Measurements from ENCODE around the gene PCBP3. TPM values are rescaled to one million over a fixed set of nuclear protein-coding genes. Genes with fewer than 3 reads are reported as not detected.

Gene PCBP3
- total RNA-seq, 1 donor, result 1.1 TPM

DNA sequence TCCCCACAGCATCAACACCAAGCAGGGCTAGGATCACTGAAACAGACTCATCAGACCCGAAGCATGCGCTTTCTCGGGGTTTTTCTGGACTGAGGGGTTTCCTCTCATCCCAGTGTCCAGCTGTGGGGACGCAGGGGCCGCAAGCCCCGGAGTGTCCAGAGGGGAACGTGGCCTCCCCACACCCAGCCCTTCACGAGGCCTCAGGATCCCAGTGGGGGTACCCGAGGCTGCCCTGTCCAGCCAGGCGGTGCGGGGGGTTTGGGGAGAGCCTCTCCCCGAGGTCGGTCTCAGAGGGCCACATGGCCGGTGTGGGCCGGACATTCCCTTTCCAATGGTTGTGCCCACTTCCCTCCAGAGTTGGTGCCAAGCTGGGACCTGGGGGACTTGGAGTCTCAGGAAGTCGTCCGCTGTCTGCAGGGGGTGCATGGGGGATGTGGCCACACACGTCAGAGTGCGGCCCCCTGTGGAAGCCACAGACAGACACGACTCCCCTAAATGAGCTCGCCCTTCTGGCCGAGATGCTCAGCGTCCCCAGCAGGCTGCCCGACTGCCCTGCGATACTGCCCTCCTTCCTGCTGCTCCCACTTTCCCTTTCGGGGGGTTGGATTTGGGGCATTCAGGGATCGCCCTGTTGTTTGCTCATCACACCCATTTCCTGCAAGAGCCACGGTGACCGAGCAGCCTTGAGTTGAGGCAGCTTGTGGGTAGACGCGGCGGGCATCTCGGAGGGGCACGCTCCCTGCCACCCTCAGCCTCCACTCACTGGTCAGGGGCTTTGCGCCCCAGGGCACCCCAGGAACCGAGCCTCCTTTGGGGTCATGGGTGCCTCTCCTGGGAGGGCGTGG, 342.2 kb downstream of the PCBP3 start:
- no peaks in the 10 kb centered on the region for H3K9me3 ChIP-seq (ENCODE audit: low read depth, low read length)
- DNase-seq (ENCODE audit: insufficient read length, low spot score, missing footprints), result peak; percentile 92
- H3K27ac ChIP-seq (ENCODE audit: low read depth, low read length), result peak overlapping the region; percentile 52
- no peaks in the 10 kb centered on the region for H3K27me3 ChIP-seq (ENCODE audit: insufficient read depth, low read length)
- peaks cover 86% of the 10 kb centered on the region for H3K79me2 ChIP-seq (ENCODE audit: insufficient read depth, low read length)
- H3K4me3 ChIP-seq (ENCODE audit: insufficient read depth, low read length), result no peak overlapping the region
- H3K4me2 ChIP-seq (ENCODE audit: insufficient read depth, low read length), result peak overlapping the region; percentile 82
- H2AFZ ChIP-seq (ENCODE audit: low read length), result no peak overlapping the region
- H3K4me1 ChIP-seq (ENCODE audit: insufficient read depth, low read length), result peaks cover 19% of the 10 kb centered on the region
- H4K20me1 ChIP-seq (ENCODE audit: insufficient read depth, low read length), result peaks cover 38% of the 10 kb centered on the region
- TF ChIP-seq, protein P1, sequence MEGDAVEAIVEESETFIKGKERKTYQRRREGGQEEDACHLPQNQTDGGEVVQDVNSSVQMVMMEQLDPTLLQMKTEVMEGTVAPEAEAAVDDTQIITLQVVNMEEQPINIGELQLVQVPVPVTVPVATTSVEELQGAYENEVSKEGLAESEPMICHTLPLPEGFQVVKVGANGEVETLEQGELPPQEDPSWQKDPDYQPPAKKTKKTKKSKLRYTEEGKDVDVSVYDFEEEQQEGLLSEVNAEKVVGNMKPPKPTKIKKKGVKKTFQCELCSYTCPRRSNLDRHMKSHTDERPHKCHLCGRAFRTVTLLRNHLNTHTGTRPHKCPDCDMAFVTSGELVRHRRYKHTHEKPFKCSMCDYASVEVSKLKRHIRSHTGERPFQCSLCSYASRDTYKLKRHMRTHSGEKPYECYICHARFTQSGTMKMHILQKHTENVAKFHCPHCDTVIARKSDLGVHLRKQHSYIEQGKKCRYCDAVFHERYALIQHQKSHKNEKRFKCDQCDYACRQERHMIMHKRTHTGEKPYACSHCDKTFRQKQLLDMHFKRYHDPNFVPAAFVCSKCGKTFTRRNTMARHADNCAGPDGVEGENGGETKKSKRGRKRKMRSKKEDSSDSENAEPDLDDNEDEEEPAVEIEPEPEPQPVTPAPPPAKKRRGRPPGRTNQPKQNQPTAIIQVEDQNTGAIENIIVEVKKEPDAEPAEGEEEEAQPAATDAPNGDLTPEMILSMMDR (IDR thresholded peaks at IDR 0.05; ENCODE audit: extremely low read depth, low read depth, low read length), result no peak
- peaks cover 69% of the 10 kb centered on the region for H3K36me3 ChIP-seq (ENCODE audit: insufficient read depth, low read length)

DNA sequence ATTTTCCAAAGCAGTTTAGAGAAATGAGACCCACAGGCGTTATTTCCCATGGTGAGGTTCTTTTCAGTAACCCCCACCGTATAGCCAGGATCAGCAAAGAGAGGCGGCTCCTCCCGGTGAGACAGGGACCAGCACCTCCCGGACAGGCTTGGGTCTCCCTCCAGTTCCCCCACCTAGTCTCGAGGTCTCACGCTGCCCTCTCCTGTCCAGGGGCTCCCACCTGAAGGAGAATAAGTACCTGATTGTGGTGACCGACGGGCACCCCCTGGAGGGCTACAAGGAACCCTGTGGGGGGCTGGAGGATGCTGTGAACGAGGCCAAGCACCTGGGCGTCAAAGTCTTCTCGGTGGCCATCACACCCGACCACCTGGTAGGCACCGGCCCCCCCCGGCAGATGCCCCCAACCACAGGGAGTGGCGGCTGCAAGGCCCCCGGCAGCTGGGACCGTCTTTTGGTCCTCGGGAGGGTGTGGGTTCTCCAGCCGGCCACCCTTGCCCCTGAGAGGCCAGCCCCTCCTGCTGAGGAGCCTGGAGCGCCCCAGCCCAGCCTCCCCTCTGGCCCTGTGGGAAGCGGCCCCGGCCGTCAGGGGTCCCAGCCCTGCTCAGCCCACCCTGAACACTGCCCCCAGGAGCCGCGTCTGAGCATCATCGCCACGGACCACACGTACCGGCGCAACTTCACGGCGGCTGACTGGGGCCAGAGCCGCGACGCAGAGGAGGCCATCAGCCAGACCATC, 343.0 kb downstream of the PCBP3 start:
- peak overlapping the region; percentile 48 for H3K27ac ChIP-seq (ENCODE audit: low read depth, low read length)
- H3K79me2 ChIP-seq (ENCODE audit: insufficient read depth, low read length), result peaks cover 90% of the 10 kb centered on the region
- H3K27me3 ChIP-seq (ENCODE audit: insufficient read depth, low read length), result no peaks in the 10 kb centered on the region
- TF ChIP-seq, protein P1 (IDR thresholded peaks at IDR 0.05; ENCODE audit: extremely low read depth, low read depth, low read length), result no peak
- DNase-seq (ENCODE audit: insufficient read length, low spot score, missing footprints), result peak; percentile 88
- H3K36me3 ChIP-seq (ENCODE audit: insufficient read depth, low read length), result peaks cover 76% of the 10 kb centered on the region
- no peak overlapping the region for H3K4me3 ChIP-seq (ENCODE audit: insufficient read depth, low read length)
- H4K20me1 ChIP-seq (ENCODE audit: insufficient read depth, low read length), result peaks cover 41% of the 10 kb centered on the region
- H3K9me3 ChIP-seq (ENCODE audit: low read depth, low read length), result no peaks in the 10 kb centered on the region
- H3K4me2 ChIP-seq (ENCODE audit: insufficient read depth, low read length), result no peak overlapping the region
- peaks cover 13% of the 10 kb centered on the region for H3K4me1 ChIP-seq (ENCODE audit: insufficient read depth, low read length)
- no peak overlapping the region for H2AFZ ChIP-seq (ENCODE audit: low read length)

DNA sequence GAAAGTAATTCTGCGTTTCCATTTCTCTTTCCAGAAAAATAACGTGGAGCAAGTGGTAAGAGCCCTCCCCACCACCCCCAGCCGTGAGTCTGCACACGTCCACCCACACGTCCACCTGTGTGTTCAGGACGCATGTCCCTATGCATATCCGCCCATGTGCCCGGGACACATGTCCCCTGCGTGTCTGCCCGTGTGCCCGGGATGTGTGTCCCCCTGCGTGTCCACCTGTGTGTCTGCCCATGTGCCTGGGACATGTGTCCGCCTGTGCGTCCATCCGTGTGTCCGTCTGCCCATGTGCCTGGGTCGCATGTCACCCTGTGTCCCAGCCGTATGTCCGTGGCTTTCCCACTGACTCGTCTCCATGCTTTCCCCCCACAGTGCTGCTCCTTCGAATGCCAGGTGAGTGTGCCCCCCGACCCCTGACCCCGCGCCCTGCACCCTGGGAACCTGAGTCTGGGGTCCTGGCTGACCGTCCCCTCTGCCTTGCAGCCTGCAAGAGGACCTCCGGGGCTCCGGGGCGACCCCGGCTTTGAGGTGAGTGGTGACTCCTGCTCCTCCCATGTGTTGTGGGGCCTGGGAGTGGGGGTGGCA, 343.7 kb downstream of the PCBP3 start:
- H3K4me3 ChIP-seq (ENCODE audit: insufficient read depth, low read length), result no peak overlapping the region
- peaks cover 36% of the 10 kb centered on the region for H4K20me1 ChIP-seq (ENCODE audit: insufficient read depth, low read length)
- H2AFZ ChIP-seq (ENCODE audit: low read length), result no peak overlapping the region
- TF ChIP-seq, protein P1 (IDR thresholded peaks at IDR 0.05; ENCODE audit: extremely low read depth, low read depth, low read length), result no peak
- H3K79me2 ChIP-seq (ENCODE audit: insufficient read depth, low read length), result peaks cover 91% of the 10 kb centered on the region
- no peak overlapping the region for H3K4me2 ChIP-seq (ENCODE audit: insufficient read depth, low read length)
- no peaks in the 10 kb centered on the region for H3K27me3 ChIP-seq (ENCODE audit: insufficient read depth, low read length)
- H3K4me1 ChIP-seq (ENCODE audit: insufficient read depth, low read length), result peaks cover 13% of the 10 kb centered on the region
- no peaks in the 10 kb centered on the region for H3K9me3 ChIP-seq (ENCODE audit: low read depth, low read length)
- peaks cover 83% of the 10 kb centered on the region for H3K36me3 ChIP-seq (ENCODE audit: insufficient read depth, low read length)
- no peak overlapping the region for H3K27ac ChIP-seq (ENCODE audit: low read depth, low read length)
- DNase-seq (ENCODE audit: insufficient read length, low spot score, missing footprints), result peak; percentile 88
